Kidney glomerular epithelial cell (primary cell): Measurements from ENCODE around the gene RALGPS2.
A peak's percentile ranks its signal among the peaks of the same experiment; 100 is the strongest.
"Not testable (repeated sequence)": the region's sequence is repeated elsewhere in the genome, so short reads cannot be mapped to it uniquely, and the experiment has no call there.

Source experiments
- DNase-seq: peaks from one replicate; lab custom pipeline; 2025; lab: John Stamatoyannopoulos, UW

Gene RALGPS2

GRCh38 chr1:178725466-178726086, 532 bp downstream of the RALGPS2 start:
- no peak for DNase-seq

GRCh38 chr1:178726087-178726517, 1.1 kb downstream of the RALGPS2 start:
- DNase-seq = peak; percentile 89

GRCh38 chr1:178726545-178726944, 1.5 kb downstream of the RALGPS2 start:
- no peak for DNase-seq

- DNase-seq = no peak
These were observed 2.2 kb downstream of the RALGPS2 start for GRCh38 chr1:178727014-178727895.

GRCh38 chr1:178733972-178734371, 8.9 kb downstream of the RALGPS2 start:
- DNase-seq = no peak

GRCh38 chr1:178738780-178739179, 13.7 kb downstream of the RALGPS2 start:
- no peak for DNase-seq

GRCh38 chr1:178739285-178740045, 14.4 kb downstream of the RALGPS2 start:
- DNase-seq = no peak

- DNase-seq = no peak
These were observed 15.4 kb downstream of the RALGPS2 start for GRCh38 chr1:178740491-178740890.

- no peak for DNase-seq
These were observed 15.9 kb downstream of the RALGPS2 start for GRCh38 chr1:178740924-178741323.

GRCh38 chr1:178743801-178744200, 18.8 kb downstream of the RALGPS2 start:
- no peak for DNase-seq

GRCh38 chr1:178745260-178745659, 20.2 kb downstream of the RALGPS2 start:
- DNase-seq = no peak

- DNase-seq = no peak
These were observed 21.3 kb downstream of the RALGPS2 start for GRCh38 chr1:178746345-178746744.

GRCh38 chr1:178747361-178747760, 22.3 kb downstream of the RALGPS2 start:
- DNase-seq = not testable (repeated sequence)

- no peak for DNase-seq
These were observed 24.6 kb downstream of the RALGPS2 start for GRCh38 chr1:178749581-178750166.

- no peak for DNase-seq
These were observed 26.0 kb downstream of the RALGPS2 start for GRCh38 chr1:178751046-178751445.

- DNase-seq = no peak
These were observed 27.8 kb downstream of the RALGPS2 start for GRCh38 chr1:178752891-178753290.

- not testable (repeated sequence) for DNase-seq
These were observed 29.7 kb downstream of the RALGPS2 start for GRCh38 chr1:178754655-178755256.

GRCh38 chr1:178768423-178768822, 43.4 kb downstream of the RALGPS2 start:
- no peak for DNase-seq

GRCh38 chr1:178772952-178773351, 47.9 kb downstream of the RALGPS2 start:
- DNase-seq = no peak

GRCh38 chr1:178774263-178774662, 49.2 kb downstream of the RALGPS2 start:
- DNase-seq = no peak

GRCh38 chr1:178776553-178776952, 51.5 kb downstream of the RALGPS2 start:
- DNase-seq = no peak
